WTC11 (cell line): Measurements from ENCODE around the gene TCEAL9. TPM values are rescaled to one million over a fixed set of nuclear protein-coding genes. Genes with fewer than 3 reads are reported as not detected.
"Not testable (repeated sequence)": the region's sequence is repeated elsewhere in the genome, so short reads cannot be mapped to it uniquely, and the experiment has no call there.

Experiments used
- ATAC-seq: fragments of 200-7000 bp; cut with Tn5 transposase; 2 replicates; pipeline ENCODE4 v1.10.0; 2021; ENCODE audit warnings: mild to moderate bottlenecking, moderate library complexity
- CTCF ChIA-PET: fragments of 300-600 bp; sonication (Branson Sonifier 250); formaldehyde crosslinking; loops from one replicate; lab custom pipeline; 2021; ENCODE audit warnings: antibody characterized with exemption; lab: Charles Lee
- POLR2A ChIA-PET: fragments of 350-600 bp; sonication (Branson Sonifier 250); formaldehyde crosslinking; loops from one replicate; lab custom pipeline; 2021; ENCODE audit warnings: antibody characterized with exemption; lab: Charles Lee
- DNase-seq: peaks from one replicate; pipeline ENCODE4 v3.0.0; 2021; ENCODE audit warnings: low spot score
- H3K27ac Mint-ChIP-seq: 2 replicates; pipeline ENCODE4 v1.8.0; 2021; ENCODE audit warnings: mixed read lengths
- H3K27me3 Mint-ChIP-seq: 2 replicates; pipeline ENCODE4 v1.8.0; 2021; ENCODE audit warnings: low read depth, mild to moderate bottlenecking, moderate library complexity, mixed read lengths
- H3K36me3 Mint-ChIP-seq: 2 replicates; pipeline ENCODE4 v1.8.0; 2021; ENCODE audit warnings: mixed read lengths
- H3K4me1 Mint-ChIP-seq: 2 replicates; pipeline ENCODE4 v1.8.0; 2022; ENCODE audit warnings: mixed read lengths
- H3K4me3 Mint-ChIP-seq: 2 replicates; pipeline ENCODE4 v1.8.0; 2021; ENCODE audit warnings: mild to moderate bottlenecking, moderate library complexity, mixed read lengths
- H3K9me3 Mint-ChIP-seq: 2 replicates; pipeline ENCODE4 v1.8.0; 2021; ENCODE audit warnings: mixed read lengths
- ATF1 ChIP-seq: sonication (generic); formaldehyde crosslinking; IDR thresholded peaks from 2 replicates; pipeline ENCODE4 v1.8.1; 2023; ENCODE audit warnings: mild to moderate bottlenecking, moderate library complexity, missing genetic modification reagents
- ATF2 ChIP-seq: sonication (generic); formaldehyde crosslinking; IDR thresholded peaks from 2 replicates; pipeline ENCODE4 v1.8.1; 2022; ENCODE audit warnings: low read depth, missing genetic modification reagents, borderline replicate concordance
- CBFB ChIP-seq: sonication (generic); formaldehyde crosslinking; IDR thresholded peaks from 2 replicates; pipeline ENCODE4 v1.8.1; 2022; ENCODE audit warnings: mild to moderate bottlenecking, low read depth, missing genetic modification reagents
- E2F4 ChIP-seq: sonication (generic); formaldehyde crosslinking; IDR thresholded peaks from 2 replicates; pipeline ENCODE4 v1.8.1; 2022; ENCODE audit warnings: low read depth, mild to moderate bottlenecking, moderate library complexity, missing genetic modification reagents, borderline replicate concordance
- FOXP1 ChIP-seq: sonication (generic); formaldehyde crosslinking; IDR thresholded peaks from 2 replicates; pipeline ENCODE4 v1.8.0; 2022; ENCODE audit warnings: missing genetic modification reagents, mild to moderate bottlenecking, moderate library complexity, borderline replicate concordance
- NFATC4 ChIP-seq: fragments of 250-450 bp; sonication (Bioruptor Pico); IDR thresholded peaks from 2 replicates; pipeline ENCODE4 v1.9.0; 2021; ENCODE audit warnings: mild to moderate bottlenecking
- OVOL2 ChIP-seq: fragments of 250-450 bp; sonication (Bioruptor Pico); IDR thresholded peaks from 2 replicates; pipeline ENCODE4 v1.9.0; 2021; ENCODE audit warnings: mild to moderate bottlenecking, borderline replicate concordance
- PRRX2 ChIP-seq: fragments of 250-450 bp; sonication (Bioruptor Pico); IDR thresholded peaks from 2 replicates; pipeline ENCODE4 v1.8.0; 2021; ENCODE audit warnings: mild to moderate bottlenecking
- SMAD3 ChIP-seq: sonication (generic); formaldehyde crosslinking; IDR thresholded peaks from 2 replicates; pipeline ENCODE4 v1.8.0; 2022; ENCODE audit warnings: missing genetic modification reagents, mild to moderate bottlenecking, borderline replicate concordance
- TEAD1 ChIP-seq: sonication (generic); formaldehyde crosslinking; IDR thresholded peaks from 2 replicates; pipeline ENCODE4 v1.8.0; 2022; ENCODE audit warnings: mild to moderate bottlenecking, missing genetic modification reagents
- USF1 ChIP-seq: sonication (generic); formaldehyde crosslinking; IDR thresholded peaks from 2 replicates; pipeline ENCODE4 v1.8.0; 2022; ENCODE audit warnings: mild to moderate bottlenecking, missing genetic modification reagents
- ZBTB43 ChIP-seq: sonication (generic); formaldehyde crosslinking; IDR thresholded peaks from 2 replicates; pipeline ENCODE4 v1.8.1; 2023; ENCODE audit warnings: mild to moderate bottlenecking, missing genetic modification reagents
- ZNF121 ChIP-seq: sonication (generic); formaldehyde crosslinking; IDR thresholded peaks from 2 replicates; pipeline ENCODE4 v1.8.0; 2023; ENCODE audit warnings: missing genetic modification reagents
- ZNF219 ChIP-seq: sonication (generic); formaldehyde crosslinking; IDR thresholded peaks from 2 replicates; pipeline ENCODE4 v1.8.0; 2023; ENCODE audit warnings: missing genetic modification reagents, mild to moderate bottlenecking, borderline replicate concordance
- ZNF281 ChIP-seq: sonication (generic); formaldehyde crosslinking; IDR thresholded peaks from 2 replicates; pipeline ENCODE4 v1.8.0; 2023; ENCODE audit warnings: mild to moderate bottlenecking, missing genetic modification reagents
- ZNF317 ChIP-seq: sonication (generic); formaldehyde crosslinking; IDR thresholded peaks from 2 replicates; pipeline ENCODE4 v1.8.1; 2023; ENCODE audit warnings: low read depth, mild to moderate bottlenecking, moderate library complexity, missing genetic modification reagents, borderline replicate concordance
- ZNF396 ChIP-seq: fragments of 250-450 bp; sonication (Bioruptor Pico); IDR thresholded peaks from 2 replicates; pipeline ENCODE4 v1.8.0; 2021; ENCODE audit warnings: mild to moderate bottlenecking, moderate library complexity, borderline replicate concordance
- ZNF416 ChIP-seq: fragments of 250-450 bp; sonication (Bioruptor Pico); IDR thresholded peaks from 2 replicates; pipeline ENCODE4 v1.9.0; 2021; ENCODE audit warnings: mild to moderate bottlenecking, inconsistent platforms
- ZNF532 ChIP-seq: fragments of 250-450 bp; sonication (Bioruptor Pico); IDR thresholded peaks from 2 replicates; pipeline ENCODE4 v1.9.0; 2021; ENCODE audit warnings: mild to moderate bottlenecking, borderline replicate concordance
- total RNA-seq: library from RNA; stranded (reverse); gene quantifications from 3 replicates; pipeline ENCODE4 v1.2.3, GENCODE V29; 2021

The TCEAL9 gene
- total RNA-seq, 1 experiment from 2014 or later = 30.4 TPM

GRCh38 chrX:103384672-103385071 is 28.4 kb downstream of the TCEAL9 start:
- Mint-ChIP-seq H3K9me3 (no peaks in the 10 kb centered on the region), H3K27me3 (peaks cover 4% of the 10 kb centered on the region), H3K4me1 (peaks cover 4% of the 10 kb centered on the region; the same call in 1 of the 2 replicates), H3K4me3 (no peak overlapping the region), H3K27ac (no peak overlapping the region), H3K36me3 (peaks cover 6% of the 10 kb centered on the region)
- DNase-seq (no peak), ATAC-seq (no peak)
- ChIA-PET CTCF (interaction anchor here (1.6 kb wide), 1 partner anchor 79 kb away, joined by 5 read pairs; no protein-coding TSS in a partner anchor), POLR2A (no interaction called here)
- no peak for TF ChIP-seq ATF2 (CRISPR knock-in tag)
- TF ChIP-seq OVOL2 = no peak
- no peak for TF ChIP-seq ZNF396 (CRISPR knock-in tag)
- TF ChIP-seq ZNF281 (CRISPR knock-in tag) = no peak
- no peak for TF ChIP-seq TEAD1 (CRISPR knock-in tag)
- no peak for TF ChIP-seq ZNF317 (CRISPR knock-in tag)
- no peak for TF ChIP-seq ZNF121 (CRISPR knock-in tag)
- no peak for TF ChIP-seq ATF1 (CRISPR knock-in tag)
- TF ChIP-seq PRRX2 (CRISPR knock-in tag) = no peak
- TF ChIP-seq FOXP1 (CRISPR knock-in tag) = no peak
- TF ChIP-seq E2F4 = no peak
- TF ChIP-seq USF1 (CRISPR knock-in tag) = no peak
- TF ChIP-seq ZNF532 (CRISPR knock-in tag) = no peak
- no peak for TF ChIP-seq ZNF416 (CRISPR knock-in tag)
- TF ChIP-seq ZNF219 (CRISPR knock-in tag) = no peak
- no peak for TF ChIP-seq SMAD3
- TF ChIP-seq NFATC4 (CRISPR knock-in tag) = no peak
- TF ChIP-seq ZBTB43 = no peak
- TF ChIP-seq CBFB (CRISPR knock-in tag) = no peak

- H3K36me3 Mint-ChIP-seq, H3K27me3 Mint-ChIP-seq, H3K4me3 Mint-ChIP-seq, H3K4me1 Mint-ChIP-seq, POLR2A ChIA-PET, H3K27ac Mint-ChIP-seq, H3K9me3 Mint-ChIP-seq, DNase-seq, ATAC-seq: not testable (repeated sequence)
- CTCF ChIA-PET = interaction anchor here (1.6 kb wide), 1 partner anchor 79 kb away, joined by 5 read pairs; no protein-coding TSS in a partner anchor
Observed at GRCh38 chrX:103385283-103385830, 29.1 kb downstream of the TCEAL9 start.
